Esophagus muscularis mucosa (tissue), 4 donors: ENCODE data around the gene VIL1. TPM values are rescaled to one million over a fixed set of nuclear protein-coding genes. Genes with fewer than 3 reads are reported as not detected.

ENCODE experiments used
- DNase-seq: peaks from one replicate; pipeline ENCODE4 v3.0.0-alpha.2; 2017; ENCODE audit errors: extremely low spot score
- H3K27ac ChIP-seq, 4 donors: fragments of 200-600 bp; sonication (generic); replicated peaks in 1 of 4; 1 replicate in 3 of 4; 2 replicates in 1 of 4; pipeline ENCODE4 v1.5.1; 2016 to 2019; ENCODE audit warnings: mild to moderate bottlenecking in 1 of 4
- H3K27me3 ChIP-seq, 4 donors: fragments of 200-600 bp; sonication (generic); one replicate each; pipeline versions ENCODE4 v1.5.1 to v1.6.0; 2016 to 2019
- H3K36me3 ChIP-seq, 4 donors: fragments of 200-600 bp; sonication (generic); one replicate each; pipeline ENCODE4 v1.5.1; 2016 to 2019
- H3K4me1 ChIP-seq, 4 donors: fragments of 200-600 bp; sonication (generic); one replicate each; pipeline ENCODE4 v1.5.1; 2016 to 2019
- H3K4me3 ChIP-seq, 4 donors: fragments of 200-600 bp; sonication (generic); 1 replicate in 2 of 4; 2 replicates in 2 of 4; pipeline ENCODE4 v1.5.1; 2016 to 2019; ENCODE audit warnings: mild to moderate bottlenecking in 4 of 4, moderate library complexity in 1 of 4
- H3K9me3 ChIP-seq, 4 donors: fragments of 200-600 bp; sonication (generic); 1 replicate in 3 of 4; 2 replicates in 1 of 4; pipeline ENCODE4 v1.5.1; 2016 to 2019
- EP300 ChIP-seq: sonication (generic); formaldehyde crosslinking; IDR thresholded peaks from one replicate; pipeline ENCODE4 v1.6.1; 2017; ENCODE audit warnings: antibody characterized with exemption
- POLR2A ChIP-seq: fragments of 450-650 bp; IDR thresholded peaks from one replicate; pipeline ENCODE4 v1.6.1; 2017; ENCODE audit warnings: antibody characterized with exemption, moderate library complexity, mild to moderate bottlenecking, low read depth
- POLR2AphosphoS5 ChIP-seq, 2 donors: sonication (generic); formaldehyde crosslinking; IDR thresholded peaks; one replicate each; pipeline ENCODE4 v1.6.1; 2017; ENCODE audit warnings: antibody characterized with exemption in 2 of 2
- WGBS: methylation state at CpG from one replicate; pipeline ENCODE4 v1.1.5; 2018; 5-methylcytosine and 5-hydroxymethylcytosine counted together
- intact Hi-C: fragments of 100-400 bp; cut with DNase I; formaldehyde crosslinking; loops from one replicate; pipeline ENCODE4 v1.15.1; 2023
- total RNA-seq, 4 donors: library from RNA; depleted of rRNA; stranded (reverse); fragments of >200 nt; gene quantifications; one replicate each; pipeline versions ENCODE4 v1.1.0 to v1.2.1, GENCODE V29; 2016
- TF ChIP-seq, protein P1 (sequence below), 3 experiments: fragments of 200-600 bp in 2 of 3; fragments of 450-650 bp in 1 of 3; sonication (generic) in 2 of 3; IDR thresholded peaks; one replicate each; pipeline ENCODE4 v1.5.1; 2017 to 2019; ENCODE audit warnings: antibody characterized with exemption in 3 of 3, mild to moderate bottlenecking in 2 of 3, moderate library complexity in 1 of 3

Gene VIL1
- total RNA-seq, 4 donors from 2014 or later = 0.86 TPM; not detected in 3

DNA sequence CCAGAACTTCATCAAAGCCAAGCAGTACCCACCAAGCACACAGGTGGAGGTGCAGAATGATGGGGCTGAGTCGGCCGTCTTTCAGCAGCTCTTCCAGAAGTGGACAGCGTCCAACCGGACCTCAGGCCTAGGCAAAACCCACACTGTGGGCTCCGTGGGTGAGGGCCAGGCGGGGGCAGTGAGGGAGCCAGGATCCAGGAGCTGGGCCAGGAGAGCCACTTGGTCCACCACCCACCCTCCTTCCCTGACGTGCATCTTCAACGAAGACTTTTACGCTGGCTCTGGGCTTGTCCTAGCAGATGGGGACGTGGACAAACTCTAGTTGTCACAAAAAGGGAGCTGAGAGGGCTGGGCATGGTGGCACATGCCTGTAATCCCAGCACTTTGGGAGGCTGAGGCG, 11.8 kb downstream of the VIL1 start:
- TF ChIP-seq, protein P1, sequence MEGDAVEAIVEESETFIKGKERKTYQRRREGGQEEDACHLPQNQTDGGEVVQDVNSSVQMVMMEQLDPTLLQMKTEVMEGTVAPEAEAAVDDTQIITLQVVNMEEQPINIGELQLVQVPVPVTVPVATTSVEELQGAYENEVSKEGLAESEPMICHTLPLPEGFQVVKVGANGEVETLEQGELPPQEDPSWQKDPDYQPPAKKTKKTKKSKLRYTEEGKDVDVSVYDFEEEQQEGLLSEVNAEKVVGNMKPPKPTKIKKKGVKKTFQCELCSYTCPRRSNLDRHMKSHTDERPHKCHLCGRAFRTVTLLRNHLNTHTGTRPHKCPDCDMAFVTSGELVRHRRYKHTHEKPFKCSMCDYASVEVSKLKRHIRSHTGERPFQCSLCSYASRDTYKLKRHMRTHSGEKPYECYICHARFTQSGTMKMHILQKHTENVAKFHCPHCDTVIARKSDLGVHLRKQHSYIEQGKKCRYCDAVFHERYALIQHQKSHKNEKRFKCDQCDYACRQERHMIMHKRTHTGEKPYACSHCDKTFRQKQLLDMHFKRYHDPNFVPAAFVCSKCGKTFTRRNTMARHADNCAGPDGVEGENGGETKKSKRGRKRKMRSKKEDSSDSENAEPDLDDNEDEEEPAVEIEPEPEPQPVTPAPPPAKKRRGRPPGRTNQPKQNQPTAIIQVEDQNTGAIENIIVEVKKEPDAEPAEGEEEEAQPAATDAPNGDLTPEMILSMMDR (IDR thresholded peaks at IDR 0.05) = no peak
- TF ChIP-seq EP300 = no peak
- TF ChIP-seq POLR2AphosphoS5 (IDR thresholded peaks at IDR 0.05) = no peak
- TF ChIP-seq POLR2A = no peak
- WGBS = 92% methylated on average over 11 of the region's 11 CpGs

DNA sequence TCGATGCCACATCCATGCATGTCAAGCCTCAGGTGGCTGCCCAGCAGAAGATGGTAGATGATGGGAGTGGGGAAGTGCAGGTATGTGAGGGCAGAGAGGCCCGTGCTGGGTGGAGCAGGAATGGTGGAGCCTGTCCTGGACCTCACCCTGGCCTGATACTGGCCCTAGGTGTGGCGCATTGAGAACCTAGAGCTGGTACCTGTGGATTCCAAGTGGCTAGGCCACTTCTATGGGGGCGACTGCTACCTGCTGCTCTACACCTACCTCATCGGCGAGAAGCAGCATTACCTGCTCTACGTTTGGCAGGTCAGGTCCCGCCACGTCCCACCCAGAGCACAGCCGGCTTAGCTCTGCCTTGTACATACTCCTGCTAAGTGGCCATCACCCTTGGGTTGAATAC, 13.0 kb downstream of the VIL1 start:
- H3K4me3 ChIP-seq = no peak overlapping the region
- no peak for DNase-seq

More for the DNA sequence above, 11.8 kb downstream of the VIL1 start:
- intact Hi-C loops = no loop called here
- H3K36me3 ChIP-seq = no peaks in the 10 kb centered on the region
- H3K4me1 ChIP-seq = no peaks in the 10 kb centered on the region
- no peak overlapping the region for H3K4me3 ChIP-seq
- peaks cover 0 to 3% (median 0%) of the 10 kb centered on the region in 4 donors for H3K27me3 ChIP-seq
- no peaks in the 10 kb centered on the region for H3K9me3 ChIP-seq
- DNase-seq = no peak
- H3K27ac ChIP-seq = no peak overlapping the region

DNA sequence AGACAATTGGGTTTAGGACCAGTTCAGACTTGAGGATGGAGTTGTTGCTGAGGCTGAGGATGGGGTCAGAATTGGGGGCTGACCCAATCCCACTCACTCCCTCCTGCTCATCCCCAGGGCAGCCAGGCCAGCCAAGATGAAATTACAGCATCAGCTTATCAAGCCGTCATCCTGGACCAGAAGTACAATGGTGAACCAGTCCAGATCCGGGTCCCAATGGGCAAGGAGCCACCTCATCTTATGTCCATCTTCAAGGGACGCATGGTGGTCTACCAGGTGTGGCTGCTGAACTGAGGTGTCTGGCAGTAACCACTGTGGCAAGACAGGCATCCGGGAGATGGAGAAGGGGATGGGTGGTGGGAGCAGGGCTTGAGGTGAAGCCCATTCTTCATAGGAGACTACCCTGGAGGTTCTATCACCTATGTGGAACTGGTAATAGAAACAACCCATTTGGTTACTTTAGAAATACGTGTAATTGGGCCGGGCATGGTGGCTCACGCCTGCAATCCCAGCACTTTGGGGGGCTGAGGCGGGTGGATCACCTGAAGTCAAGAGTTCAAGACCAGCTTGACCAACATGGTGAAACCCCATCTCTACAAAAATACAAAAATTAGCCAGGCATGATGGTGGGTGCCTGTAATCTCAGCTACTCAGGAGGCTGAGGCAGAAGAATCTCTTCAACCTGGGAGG, 13.9 kb downstream of the VIL1 start:
- WGBS = 93% methylated on average over 7 of the region's 8 CpGs
- Histone ChIP-seq H3K27ac (no peak overlapping the region), H3K4me3 (no peak overlapping the region), H3K9me3 (no peaks in the 10 kb centered on the region), H3K36me3 (no peaks in the 10 kb centered on the region), H3K27me3 (peaks cover 0 to 3% (median 0%) of the 10 kb centered on the region in 4 donors), H3K4me1 (no peaks in the 10 kb centered on the region)
- DNase-seq = no peak
- no peak for TF ChIP-seq POLR2A
- no peak for TF ChIP-seq POLR2AphosphoS5 (IDR thresholded peaks at IDR 0.05)
- TF ChIP-seq EP300 = no peak
- TF ChIP-seq, protein P1 (IDR thresholded peaks at IDR 0.05) = no peak
- intact Hi-C loops = no loop called here

More for the DNA sequence above, 13.0 kb downstream of the VIL1 start:
- Histone ChIP-seq H3K27me3 (peaks cover 0 to 3% (median 0%) of the 10 kb centered on the region in 4 donors), H3K9me3 (no peaks in the 10 kb centered on the region), H3K36me3 (no peaks in the 10 kb centered on the region), H3K27ac (no peak overlapping the region), H3K4me1 (no peaks in the 10 kb centered on the region)
- intact Hi-C loops = no loop called here
- WGBS = 91% methylated on average over 10 of the region's 10 CpGs
- TF ChIP-seq POLR2A = no peak
- TF ChIP-seq, protein P1 (IDR thresholded peaks at IDR 0.05) = no peak
- no peak for TF ChIP-seq EP300
- no peak for TF ChIP-seq POLR2AphosphoS5 (IDR thresholded peaks at IDR 0.05)

DNA sequence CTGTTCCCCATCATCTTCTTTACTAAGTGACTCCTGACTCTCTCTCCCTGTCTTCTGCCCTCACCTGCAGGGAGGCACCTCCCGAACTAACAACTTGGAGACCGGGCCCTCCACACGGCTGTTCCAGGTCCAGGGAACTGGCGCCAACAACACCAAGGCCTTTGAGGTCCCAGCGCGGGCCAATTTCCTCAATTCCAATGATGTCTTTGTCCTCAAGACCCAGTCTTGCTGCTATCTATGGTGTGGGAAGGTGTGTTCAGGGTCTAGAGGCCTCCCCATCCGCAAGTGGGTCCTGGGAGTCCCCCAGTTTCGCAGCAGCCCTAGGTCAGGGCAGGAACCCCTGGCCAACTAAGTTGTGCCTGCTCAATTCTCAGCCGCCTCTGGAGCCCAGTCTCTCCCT, 15.5 kb downstream of the VIL1 start:
- H3K4me1 ChIP-seq = peaks cover 0 to 4% (median 0%) of the 10 kb centered on the region in 4 donors
- H3K9me3 ChIP-seq = no peaks in the 10 kb centered on the region
- DNase-seq = no peak
- H3K27me3 ChIP-seq = peaks cover 0 to 3% (median 0%) of the 10 kb centered on the region in 4 donors
- WGBS = 92% methylated on average over 9 of the region's 9 CpGs
- H3K36me3 ChIP-seq = no peaks in the 10 kb centered on the region
- no peak for TF ChIP-seq EP300
- TF ChIP-seq POLR2A = no peak
- no peak overlapping the region for H3K27ac ChIP-seq
- H3K4me3 ChIP-seq = no peak overlapping the region
- intact Hi-C loops = no loop called here

DNA sequence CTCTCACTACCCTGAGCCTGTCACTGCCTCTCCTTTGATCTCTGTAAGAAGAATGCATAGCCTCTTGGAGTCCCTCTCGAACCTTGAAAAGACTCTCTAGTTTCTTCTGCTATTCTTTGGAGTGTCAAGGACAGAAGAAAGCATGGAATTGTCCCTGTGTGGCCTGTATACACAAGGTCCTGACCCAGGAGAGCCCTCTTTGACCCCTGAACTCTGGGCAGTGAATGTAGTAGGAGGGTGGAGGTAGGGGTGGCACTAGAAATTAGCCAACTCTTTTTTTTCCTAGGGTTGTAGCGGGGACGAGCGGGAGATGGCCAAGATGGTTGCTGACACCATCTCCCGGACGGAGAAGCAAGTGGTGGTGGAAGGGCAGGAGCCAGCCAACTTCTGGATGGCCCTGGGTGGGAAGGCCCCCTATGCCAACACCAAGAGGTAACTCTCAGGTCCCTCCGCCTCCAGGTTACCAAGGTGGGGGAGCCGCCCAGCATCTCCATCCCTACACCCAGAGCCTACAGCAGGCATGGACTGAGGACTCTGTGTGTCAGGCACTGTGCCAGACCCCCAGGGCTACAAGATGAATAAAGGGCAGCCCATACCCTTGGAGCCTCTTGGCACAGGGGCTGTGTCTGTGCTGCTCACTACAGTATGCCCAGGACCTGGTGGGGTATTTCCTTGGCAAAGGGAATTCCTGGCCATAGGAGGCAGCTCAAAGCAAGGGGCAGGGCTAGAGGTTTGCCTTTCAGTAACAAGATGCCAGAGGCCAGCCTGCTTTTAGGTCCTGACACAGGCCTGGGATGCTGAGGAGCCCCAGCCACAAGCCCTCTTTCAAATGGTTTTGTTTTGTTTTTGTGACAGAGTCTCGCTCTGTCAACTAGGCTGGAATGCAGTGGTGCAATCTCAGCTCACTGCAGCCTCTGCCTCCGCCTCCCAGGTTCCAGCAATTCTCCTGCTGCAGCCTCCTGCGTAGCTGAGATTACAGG, 16.4 kb downstream of the VIL1 start:
- no peak for TF ChIP-seq POLR2A
- TF ChIP-seq, protein P1 (IDR thresholded peaks at IDR 0.05) = no peak
- Histone ChIP-seq H3K27me3 (no peaks in the 10 kb centered on the region), H3K36me3 (no peaks in the 10 kb centered on the region), H3K9me3 (no peaks in the 10 kb centered on the region), H3K4me3 (no peak overlapping the region), H3K4me1 (peaks cover 0 to 4% (median 0%) of the 10 kb centered on the region in 4 donors), H3K27ac (no peak overlapping the region)
- intact Hi-C loops = no loop called here
- 94% methylated on average over 11 of the region's 11 CpGs for WGBS
- no peak for DNase-seq
